Left ventricle myocardium superior (tissue), 1 donor: ENCODE measurements around the gene SPATA46. TPM values are rescaled to one million over a fixed set of nuclear protein-coding genes. Genes with fewer than 3 reads are reported as not detected.

Experiments used
- ATAC-seq: fragments of 200-7000 bp; cut with Tn5 transposase; one replicate; pipeline ENCODE4 v1.9.1; 2020; ENCODE audit warnings: mild to moderate bottlenecking, moderate library complexity
- DNase-seq: peaks from one replicate; pipeline ENCODE4 v3.0.0-alpha.2; 2020
- intact Hi-C: fragments of 100-400 bp; cut with micrococcal nuclease; formaldehyde crosslinking; loops from one replicate; pipeline ENCODE4 v1.11.0; 2022
- microRNA-seq: library from miRNA; unstranded; fragments of <30 nt; microRNA quantifications from one replicate; pipeline ENCODE4 v1.2.0, GENCODE V29; 2020; ENCODE audit warnings: borderline number of aligned reads
- total RNA-seq: library from RNA; stranded (reverse); fragmentation: NEBNext Ultra II Directional; extraction: Animal tissue kit (Norgen Biotek cat#: 25700); gene quantifications from one replicate; pipeline ENCODE4 v1.2.1, GENCODE V29; 2021
- donor health status: DM: no; HTN: yes; CAD: no; lungs with severe emphysema.

SPATA46 gene
- total RNA-seq, 1 donor from 2014 or later: not detected

GRCh38 chr1:162327788-162328165 lies 48.9 kb downstream of the SPATA46 start:
- DNase-seq (no peak), ATAC-seq (no peak)
- intact Hi-C loops: no loop called here

GRCh38 chr1:162327144-162327787 lies 49.4 kb downstream of the SPATA46 start:
- intact Hi-C loops: no loop called here
- no peak for DNase-seq
- ATAC-seq: no peak

GRCh38 chr1:162326559-162326958 lies 50.1 kb downstream of the SPATA46 start:
- DNase-seq (no peak), ATAC-seq (no peak)
- intact Hi-C loops: no loop called here

GRCh38 chr1:162324396-162324795 lies 52.3 kb downstream of the SPATA46 start:
- intact Hi-C loops: no loop called here
- DNase-seq (no peak), ATAC-seq (no peak)

Small RNA genes within 50 kb of the gene (microRNA-seq; reads per million reads assigned to microRNA genes)
- gene MIR556: 13.7 reads per million, percentile 11 among the genes with 10 or more reads in this experiment

Other genes with a start within 250 kb of the SPATA46 start
- gene C1orf226, start 4.9 kb upstream of the SPATA46 start, total RNA-seq: 5.8 TPM
- gene SH2D1B, start 35.3 kb upstream of the SPATA46 start, total RNA-seq: 0.40 TPM
- 22.7 TPM for gene UHMK1, start 121.0 kb upstream of the SPATA46 start, total RNA-seq
- 30.7 TPM for gene UAP1, start 184.9 kb upstream of the SPATA46 start, total RNA-seq